Heart right ventricle (tissue), 16 donors: ENCODE measurements around the gene SLC8A2. TPM values are rescaled to one million over a fixed set of nuclear protein-coding genes. Genes with fewer than 3 reads are reported as not detected.

Experiments used
- ATAC-seq, 8 donors: fragments of 200-7000 bp; cut with Tn5 transposase; one replicate each; pipeline ENCODE4 v1.9.1; 2020; ENCODE audit warnings: mild to moderate bottlenecking in 8 of 8, moderate library complexity in 8 of 8, moderate number of reproducible peaks in 1 of 8
- DNase-seq, 2 donors: peaks; one replicate each; pipeline ENCODE4 v3.0.0-alpha.2; 2020
- H3K27ac ChIP-seq, 10 donors: fragments of 200-600 bp; sonication (generic) in 2 of 10; one replicate each; pipeline versions ENCODE4 v1.5.0 to v1.8.0; 2020 to 2022; ENCODE audit warnings: mild to moderate bottlenecking in 3 of 10
- H3K27me3 ChIP-seq, 7 donors: fragments of 200-600 bp; one replicate each; pipeline ENCODE4 v1.8.0; 2021 to 2022; ENCODE audit warnings: mild to moderate bottlenecking in 2 of 7
- H3K36me3 ChIP-seq, 9 donors: fragments of 200-600 bp; sonication (generic) in 1 of 9; one replicate each; pipeline versions ENCODE4 v1.5.0 to v1.8.0; 2020 to 2022; ENCODE audit warnings: mild to moderate bottlenecking in 2 of 9
- H3K4me1 ChIP-seq, 9 donors: fragments of 200-600 bp; sonication (generic) in 1 of 9; one replicate each; pipeline versions ENCODE4 v1.5.0 to v1.8.0; 2020 to 2022; ENCODE audit warnings: mild to moderate bottlenecking in 4 of 9
- H3K4me3 ChIP-seq, 10 donors: fragments of 200-600 bp; sonication (generic) in 2 of 10; one replicate each; pipeline versions ENCODE4 v1.5.0 to v1.8.0; 2020 to 2022; ENCODE audit warnings: mild to moderate bottlenecking in 7 of 10, moderate library complexity in 2 of 10
- H3K9me3 ChIP-seq, 11 donors: fragments of 200-600 bp in 10 of 11; sonication (generic) in 2 of 11; one replicate each; pipeline versions ENCODE4 v1.5.0 to v1.8.0; 2013 to 2022; ENCODE audit warnings: mild to moderate bottlenecking in 2 of 11, control low read depth in 1 of 11, moderate library complexity in 1 of 11
- CTCF ChIP-seq, 9 donors: fragments of 200-600 bp; sonication (generic) in 2 of 9; IDR thresholded peaks; one replicate each; pipeline versions ENCODE4 v1.5.0 to v1.8.0; 2021 to 2022; ENCODE audit warnings: antibody characterized with exemption in 9 of 9, mild to moderate bottlenecking in 5 of 9, moderate library complexity in 1 of 9
- WGBS, 2 donors: extraction: QIAGEN DNeasy Blood & Tissue Kit; methylation state at CpG; one replicate each; pipeline ENCODE4 v1.1.7; 2013; ENCODE audit warnings: inconsistent platforms in 1 of 2; 5-methylcytosine and 5-hydroxymethylcytosine counted together
- intact Hi-C, 10 donors: fragments of 100-400 bp; cut with DNase I; formaldehyde crosslinking; loops; one replicate each; pipeline versions ENCODE4 v1.11.1 to v1.14.2; 2022
- polyA plus RNA-seq, 2 donors: library from polyadenylated mRNA; stranded (reverse); fragments of 200-250 nt; gene quantifications; one replicate each; pipeline ENCODE4 v1.2.3, GENCODE V29; 2013
- total RNA-seq, 10 donors: library from RNA; stranded (reverse); fragmentation: NEBNext Ultra II Directional in 3 of 10; extraction: Animal tissue kit (Norgen Biotek cat#: 25700) in 3 of 10; gene quantifications; one replicate each; pipeline versions ENCODE4 v1.2.1 to v1.2.4, GENCODE V29; 2021 to 2023
- donor health status: Arrhythmogenic right ventricular cardiomyopathy.
- donor health status: ischemic (EF 13 %, LVEDD 7.1; RV severe dilation, severe dysfunction).
- donor health status: healthy with polysubstance abuse.
- donor health status: DM: no; HTN: yes; CAD: no.
- donor health status: DM: no; HTN: no; CAD: no.
- donor health status: ischemic (EF 25% LVEDD 6.9; RV normal size, moderate dysfunction).
- donor health status: ischemic (EF 25% LVEDD 5.7; RV mildly dilated, moderate dysfunction).
- donor health status: healthy.
- donor health status: DM: yes; HTN: yes; CAD: no.
- donor health status: Ischemic cardiomyopathy.
- donor health status: ischemic (EF 35%, LVEDD 5.7; RV mildly dilated, moderate dysfunction).
- donor health status: nonischemic (EF 11% LVEDD 7.7; RV severe dilation, severe dysfunction).
- donor health status: DM: yes; HTN: yes; CAD: no.
- donor health status: PGD.
- donor health status: ischemic (EF 29% LVEDD 5.4; RV normal size, mild dysfunction).
- donor health status: nonischemic (EF 23%, LVEDD 6.1; RV moderate dilation, normal function).

Gene SLC8A2
- total and polyA plus RNA-seq, 12 donors = 0.03 to 0.64 (median 0.15) TPM; not detected in 3

- H3K9me3 ChIP-seq = no peaks in the 10 kb centered on the region
- intact Hi-C loops = no loop called here
- DNase-seq = no peak
- H3K27me3 ChIP-seq = no peaks in the 10 kb centered on the region
- H3K4me1 ChIP-seq = peaks cover 0 to 17% (median 6%) of the 10 kb centered on the region in 9 donors
- H3K27ac ChIP-seq = peak overlapping the region in 5 of 10 donors; percentile 53 to 73 (median 62)
- WGBS, 2 donors = 91 to 92% methylated on average over 11 of the region's 11 CpGs
- H3K4me3 ChIP-seq = no peak overlapping the region
- no peak for ATAC-seq
- H3K36me3 ChIP-seq = peaks cover 3 to 95% (median 53%) of the 10 kb centered on the region in 9 donors
- TF ChIP-seq CTCF (IDR thresholded peaks at IDR 0.05) = no peak
These were observed 93.4 kb downstream of the SLC8A2 start for GRCh38 chr19:47378246-47378645.

Other genes starting within 250 kb of the SLC8A2 start
- gene BBC3, start 240.7 kb downstream of the SLC8A2 start, total RNA-seq = 1 to 10 TPM; 2.4 to 5.5 (median 3.5) TPM
- gene BBC3, start 240.7 kb downstream of the SLC8A2 start, polyA plus RNA-seq = 1 to 10 TPM; 4.1 to 6.0 TPM
- 10 to 100 TPM; 14.2 to 28.7 (median 17.4) TPM for gene CCDC9, start 215.4 kb downstream of the SLC8A2 start, total RNA-seq
- gene CCDC9, start 215.4 kb downstream of the SLC8A2 start, polyA plus RNA-seq = 10 to 100 TPM; 15.8 to 31.1 TPM
- 10 to 100 TPM in 8 of 10 donors, 1 to 10 TPM in 2; 9.2 to 14.2 (median 11.6) TPM for gene INAFM1, start 197.0 kb downstream of the SLC8A2 start, total RNA-seq
- 10 to 100 TPM; 13.7 to 16.4 TPM for gene INAFM1, start 197.0 kb downstream of the SLC8A2 start, polyA plus RNA-seq
- gene C5AR1, start 162.0 kb downstream of the SLC8A2 start, total RNA-seq = 10 to 100 TPM in 3 of 10 donors, 1 to 10 TPM in 7; 4.5 to 18.6 (median 6.9) TPM
- 1 to 10 TPM; 1.7 to 5.4 TPM for gene C5AR1, start 162.0 kb downstream of the SLC8A2 start, polyA plus RNA-seq
- 1 to 10 TPM in 3 of 10 donors, under 1 TPM in 7; 0.28 to 2.3 (median 0.59) TPM for gene C5AR2, start 139.7 kb downstream of the SLC8A2 start, total RNA-seq
- gene C5AR2, start 139.7 kb downstream of the SLC8A2 start, polyA plus RNA-seq = under 1 TPM; 0.22 to 0.51 TPM
- 1 to 10 TPM; 4.4 to 8.8 (median 5.5) TPM for gene DHX34, start 122.6 kb downstream of the SLC8A2 start, total RNA-seq
- gene DHX34, start 122.6 kb downstream of the SLC8A2 start, polyA plus RNA-seq = 10 to 100 TPM in 1 of 2 donors, 1 to 10 TPM in 1; 9.7 to 11.7 TPM
- gene MEIS3, start 52.4 kb downstream of the SLC8A2 start, total RNA-seq = 1 to 10 TPM in 8 of 10 donors, under 1 TPM in 2; 0.71 to 5.9 (median 1.9) TPM
- 1 to 10 TPM; 6.7 to 7.2 TPM for gene MEIS3, start 52.4 kb downstream of the SLC8A2 start, polyA plus RNA-seq
- gene KPTN, start 12.3 kb upstream of the SLC8A2 start, total RNA-seq = 10 to 100 TPM in 3 of 10 donors, 1 to 10 TPM in 7; 4.0 to 11.8 (median 8.1) TPM
- 10 to 100 TPM; 11.1 to 35.6 TPM for gene KPTN, start 12.3 kb upstream of the SLC8A2 start, polyA plus RNA-seq
- 100 to 1,000 TPM; 115 to 183 (median 121) TPM for gene NAPA, start 43.2 kb upstream of the SLC8A2 start, total RNA-seq
- 100 to 1,000 TPM; 133 to 135 TPM for gene NAPA, start 43.2 kb upstream of the SLC8A2 start, polyA plus RNA-seq
- gene ZNF541, start 101.3 kb upstream of the SLC8A2 start, total RNA-seq = 1 to 10 TPM in 7 of 10 donors, under 1 TPM in 3; 0.56 to 3.7 (median 1.8) TPM
- under 1 TPM; 0.23 to 0.88 TPM for gene ZNF541, start 101.3 kb upstream of the SLC8A2 start, polyA plus RNA-seq
- gene BICRA, start 137.2 kb upstream of the SLC8A2 start, total RNA-seq = 10 to 100 TPM in 3 of 10 donors, 1 to 10 TPM in 7; 6.5 to 13.2 (median 8.9) TPM
- 10 to 100 TPM in 1 of 2 donors, 1 to 10 TPM in 1; 2.8 to 11.8 TPM for gene BICRA, start 137.2 kb upstream of the SLC8A2 start, polyA plus RNA-seq
- 10 to 100 TPM; 27.5 to 78.2 (median 40.5) TPM for gene EHD2, start 241.5 kb upstream of the SLC8A2 start, total RNA-seq
- 10 to 100 TPM; 51.1 to 61.0 TPM for gene EHD2, start 241.5 kb upstream of the SLC8A2 start, polyA plus RNA-seq